ENCODE results near the gene PCNA.
"Not testable (repeated sequence)": the region's sequence is repeated elsewhere in the genome, so short reads cannot be mapped to it uniquely, and the experiment has no call there.

Gene PCNA

DNA sequence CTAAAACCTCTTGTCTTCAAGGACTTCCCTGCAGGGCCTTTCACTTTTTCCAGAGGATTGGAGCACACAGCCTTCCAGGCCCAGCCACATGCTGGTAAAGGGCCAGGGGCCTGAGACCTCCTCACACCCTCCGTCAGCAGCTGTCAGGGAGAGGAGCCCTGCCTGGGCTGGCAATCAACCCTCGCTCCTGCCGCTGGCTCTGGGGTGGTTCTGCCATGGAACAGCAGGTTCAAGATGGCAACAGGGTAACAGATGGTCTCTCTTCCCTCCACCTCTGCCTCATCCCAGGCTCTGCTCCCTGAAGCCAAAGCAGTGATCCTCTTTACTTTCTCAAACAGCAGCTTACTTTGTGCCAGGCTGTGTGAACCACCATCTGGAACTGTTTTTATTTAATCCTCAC, 23.8 kb downstream of the PCNA start:
- no peak for DNase-seq

DNA sequence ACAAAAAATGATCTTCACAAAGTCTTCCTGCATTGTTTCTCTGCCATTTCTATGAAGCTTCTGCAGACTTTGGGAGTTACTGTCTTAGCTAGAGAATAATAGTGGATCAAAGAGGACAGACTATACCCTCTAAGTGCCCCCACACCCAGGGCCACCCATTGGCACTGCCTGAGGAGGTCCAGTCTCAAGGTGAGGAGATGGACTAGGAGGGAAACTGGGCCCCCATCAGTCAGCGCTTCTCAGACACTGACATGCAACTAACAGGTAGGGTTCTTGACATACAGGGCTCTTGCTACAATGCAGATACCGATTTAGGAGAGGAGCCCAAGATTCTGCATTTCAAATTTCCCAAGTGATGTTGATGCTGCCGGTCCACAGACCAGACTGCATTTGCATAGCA, 24.3 kb downstream of the PCNA start:
- no peak for DNase-seq

DNA sequence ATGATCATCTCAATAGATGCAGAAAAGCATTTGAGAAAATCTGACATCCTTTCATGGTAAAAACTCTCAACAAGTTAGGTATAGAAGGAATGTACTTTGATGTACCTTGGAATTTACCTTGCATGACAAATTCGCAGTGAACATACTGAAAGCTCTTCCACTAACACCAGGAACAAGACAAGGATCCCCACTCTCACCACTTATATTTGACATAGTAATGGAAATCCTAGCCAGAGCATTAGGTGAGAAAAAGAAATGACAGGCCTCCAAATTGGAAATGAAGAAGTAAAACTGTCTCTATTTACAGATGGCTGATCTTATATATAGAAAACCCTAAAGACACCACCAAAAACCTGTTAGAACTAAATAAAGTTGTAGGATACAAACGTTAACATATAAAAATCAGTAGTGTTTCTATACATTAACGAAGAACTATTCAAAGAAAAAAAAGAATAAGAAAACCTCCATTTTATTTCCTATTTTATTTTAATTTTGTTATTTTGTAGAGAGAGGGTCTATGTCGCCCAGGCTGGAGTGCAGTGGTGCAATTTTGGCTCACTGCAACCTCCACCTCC, 26.9 kb downstream of the PCNA start:
- DNase-seq, result no peak

DNA sequence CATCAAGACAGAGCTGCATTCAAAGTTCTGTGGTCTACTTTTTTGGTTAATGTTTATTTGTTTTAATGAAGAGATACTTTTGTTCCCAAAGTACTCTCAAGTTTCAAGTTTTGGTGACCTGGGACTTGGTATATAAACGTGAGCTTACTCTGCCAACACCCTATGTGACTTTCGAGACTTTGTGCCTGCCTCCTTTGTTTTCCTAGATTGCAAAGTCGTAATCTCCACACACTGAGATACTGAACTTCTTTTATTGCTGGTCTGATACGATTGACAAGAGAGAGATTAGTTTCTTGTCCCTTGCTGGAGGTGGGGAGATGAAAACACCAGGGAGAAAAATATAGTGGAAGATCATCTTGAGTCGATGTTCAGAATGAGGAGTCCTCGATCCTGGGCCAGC, 27.9 kb downstream of the PCNA start:
- no peak for DNase-seq

DNA sequence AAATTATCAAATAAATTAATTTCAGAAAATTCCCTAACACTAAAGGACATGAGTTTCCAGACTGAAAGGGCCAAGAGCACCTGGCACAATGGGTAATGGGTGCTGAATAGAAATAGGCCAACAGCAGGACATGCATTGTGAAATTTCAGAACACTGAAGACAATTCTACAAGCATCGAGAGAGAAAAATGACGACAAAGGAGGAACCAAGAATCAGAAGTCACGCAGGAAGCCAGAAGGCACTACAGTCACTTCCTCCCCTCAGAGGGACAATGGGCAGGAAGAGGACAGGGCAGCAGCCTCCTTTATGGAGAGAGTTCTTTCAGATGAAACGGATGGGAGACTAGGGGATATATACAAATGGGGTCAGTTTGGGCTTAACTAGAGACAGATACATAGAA, 29.6 kb downstream of the PCNA start:
- DNase-seq, result peak; percentile 39

DNA sequence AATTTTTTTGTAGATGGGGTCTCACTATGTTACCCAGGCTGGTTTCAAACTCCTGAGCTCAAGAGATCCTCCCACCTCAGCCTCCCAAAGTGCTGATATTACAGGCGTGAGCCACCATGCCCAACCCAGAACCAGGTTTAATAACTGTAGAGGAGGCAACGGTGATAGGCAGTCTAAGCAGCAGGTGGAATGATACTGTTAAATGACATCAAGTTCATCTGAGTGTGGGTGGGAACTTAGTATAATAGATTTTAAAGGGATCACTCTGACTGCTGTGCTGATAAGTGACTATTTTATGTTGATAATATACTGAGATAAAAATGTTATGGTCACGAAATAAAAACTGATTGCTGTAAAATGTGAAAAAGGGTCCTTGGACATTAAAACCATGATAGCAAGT, 31.1 kb downstream of the PCNA start:
- no peak for DNase-seq

DNA sequence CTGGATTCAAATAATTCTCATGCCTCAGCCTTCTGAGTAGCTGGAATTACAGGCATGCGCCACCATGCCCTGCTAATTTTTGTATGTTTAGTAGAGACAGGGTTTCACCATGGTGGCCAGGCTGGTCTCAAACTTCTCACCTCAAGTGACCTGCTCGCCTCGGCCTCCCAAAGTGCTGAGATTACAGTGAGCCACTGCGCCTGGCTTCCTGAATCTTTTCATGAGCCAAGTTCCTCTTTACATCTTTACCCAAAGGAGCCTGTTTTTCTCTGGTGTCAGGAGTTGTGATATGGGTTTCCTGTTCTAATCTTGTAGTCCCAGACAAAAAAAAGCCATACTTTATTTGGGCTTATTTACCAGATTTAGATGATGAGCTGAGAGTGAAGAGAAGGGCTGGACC, 34.4 kb downstream of the PCNA start:
- DNase-seq, result no peak

DNA sequence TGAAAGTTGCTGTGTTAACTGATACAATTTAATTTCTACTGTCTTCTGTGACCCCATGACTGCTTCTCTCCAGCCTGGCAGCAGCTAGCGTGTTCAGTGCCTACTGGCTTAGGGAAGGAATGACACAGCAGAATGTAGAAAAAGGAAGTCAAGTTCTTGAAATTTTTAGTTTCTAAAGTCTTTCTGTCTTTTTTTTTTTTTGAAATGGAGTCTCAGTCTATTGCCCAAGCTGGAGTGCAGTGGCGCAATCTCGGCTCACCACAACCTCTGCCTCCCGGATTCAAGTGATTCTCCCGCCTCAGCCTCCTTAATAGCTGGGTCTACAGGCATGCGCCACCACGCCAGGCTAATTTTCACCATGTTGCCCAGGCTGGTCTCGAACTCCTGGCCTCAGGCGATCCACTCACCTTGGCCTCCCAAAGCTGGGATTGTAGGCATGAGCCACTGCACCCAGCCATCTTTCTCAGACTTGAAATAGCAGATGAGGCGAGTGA, 39.3 kb downstream of the PCNA start:
- DNase-seq, result peak; percentile 14

DNA sequence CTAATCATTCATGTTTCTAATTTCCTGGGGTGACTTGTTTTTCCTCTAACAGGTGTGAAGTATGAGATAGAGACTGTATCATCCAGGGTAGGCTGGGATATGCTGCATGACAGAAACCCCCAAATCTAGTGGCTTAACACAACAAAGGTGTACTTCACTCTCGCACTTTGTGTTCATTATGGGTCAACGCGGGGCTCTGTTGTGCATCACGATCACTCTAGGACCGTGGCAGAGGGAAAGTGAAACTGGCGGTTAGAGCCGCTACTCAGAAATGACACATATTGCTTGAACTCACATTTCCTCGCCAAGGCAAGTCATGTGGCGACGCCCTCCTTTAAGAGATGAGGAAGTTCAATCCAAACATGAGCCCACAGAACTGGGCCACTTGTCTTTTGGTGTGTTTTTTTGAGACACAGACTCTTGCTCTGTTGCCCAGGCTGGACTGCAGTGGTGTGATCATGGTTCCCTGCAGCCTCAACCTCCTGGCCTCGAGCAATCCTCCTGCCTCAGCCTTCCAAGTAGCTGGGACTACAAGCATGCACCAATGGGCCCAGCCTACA, 41.3 kb downstream of the PCNA start:
- DNase-seq, result peak; percentile 80

DNA sequence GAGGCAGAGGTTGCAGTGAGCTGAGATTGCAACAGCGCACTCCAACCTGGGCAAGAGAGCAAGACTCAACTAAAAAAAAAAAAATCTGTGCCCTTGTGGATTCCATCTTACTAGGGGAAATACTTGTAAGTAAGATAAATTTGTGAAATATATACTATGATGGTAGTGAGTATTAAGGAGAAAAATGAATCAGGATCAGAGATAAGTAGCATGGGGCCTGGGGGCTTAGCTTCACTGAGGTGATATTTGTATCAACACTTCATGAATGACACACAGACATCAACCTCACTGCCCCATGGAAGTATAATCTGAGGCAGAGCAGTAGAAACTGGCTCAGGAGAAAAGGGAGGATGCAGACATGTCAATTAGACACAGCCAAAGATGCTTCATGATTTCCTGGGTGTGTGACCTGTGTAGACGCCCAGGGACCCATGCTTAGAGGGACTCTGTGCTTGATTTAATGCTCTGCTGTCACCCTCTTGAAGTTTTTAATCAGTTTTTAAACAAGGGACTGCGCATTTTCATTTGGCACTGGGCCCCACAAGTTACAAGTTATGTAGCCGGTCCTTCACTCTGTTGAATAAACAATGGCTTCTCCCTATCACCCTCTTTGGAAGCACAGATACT, 41.9 kb downstream of the PCNA start:
- peak; percentile 20 for DNase-seq

DNA sequence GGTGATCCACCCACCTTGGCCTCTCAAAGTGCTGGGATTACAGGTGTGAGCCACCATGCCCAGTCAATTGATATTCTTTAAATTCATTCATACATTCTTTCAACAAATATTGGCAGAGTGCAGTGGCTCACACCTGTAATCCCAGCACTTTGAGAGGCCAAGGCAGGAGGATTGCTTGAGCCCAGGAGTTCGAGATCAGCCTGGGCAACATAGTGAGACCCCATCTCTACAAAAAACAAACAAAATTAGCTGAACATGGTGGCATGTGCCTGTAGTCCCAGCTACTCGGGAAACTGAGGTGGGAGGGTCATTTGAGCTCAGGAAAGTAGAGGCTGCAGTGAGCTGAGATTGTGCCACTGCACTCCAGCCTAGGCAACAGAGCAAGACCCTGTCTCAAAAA, 42.8 kb downstream of the PCNA start:
- not testable (repeated sequence) for DNase-seq

DNA sequence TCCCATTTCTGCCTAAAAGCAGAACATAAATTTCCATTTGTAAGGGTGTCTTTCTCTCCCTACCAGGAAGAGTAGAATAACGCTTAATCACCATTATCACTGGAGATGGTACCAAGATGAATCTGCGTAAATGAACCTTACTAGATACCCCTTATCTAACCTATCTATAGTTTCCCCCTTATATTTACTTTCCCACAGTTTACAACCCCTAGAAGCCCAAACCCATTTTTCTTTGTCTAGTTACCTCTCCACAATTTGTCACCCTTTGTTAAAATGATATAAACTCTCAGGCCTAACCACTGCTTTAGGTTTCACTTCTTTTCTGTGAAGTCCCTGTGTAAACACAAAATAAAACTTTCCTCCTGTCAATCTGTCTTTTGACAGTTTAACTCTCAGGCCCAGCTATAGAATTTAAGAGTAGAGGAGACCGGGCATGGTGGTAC, 45.5 kb downstream of the PCNA start:
- no peak for DNase-seq

DNA sequence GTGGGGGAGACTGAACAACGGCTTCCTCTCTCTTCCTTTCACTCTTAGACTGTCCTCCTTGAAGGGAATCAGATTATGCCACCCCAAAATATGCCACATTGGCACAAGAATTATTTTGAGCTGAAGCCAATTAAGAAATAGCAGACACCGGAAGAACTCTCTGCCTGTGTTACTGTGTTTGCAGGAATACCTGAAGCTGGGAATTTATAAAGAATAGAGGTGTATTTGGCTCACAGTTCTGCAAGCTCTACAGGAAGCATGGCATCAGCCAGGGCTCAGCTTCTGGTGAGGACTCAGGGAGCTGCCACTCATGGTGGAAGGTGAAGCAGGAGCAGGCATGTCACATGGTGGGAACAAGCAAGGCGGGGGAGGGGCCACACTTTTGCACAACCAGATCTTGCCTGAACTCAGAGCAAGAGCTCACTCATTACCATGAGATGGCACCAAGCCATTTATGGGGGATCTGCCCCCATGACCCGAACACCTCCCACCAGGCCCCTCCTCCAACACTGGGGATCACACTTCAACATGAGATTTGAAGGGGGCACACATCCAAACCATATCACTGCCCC, 46.0 kb downstream of the PCNA start:
- no peak for DNase-seq

DNA sequence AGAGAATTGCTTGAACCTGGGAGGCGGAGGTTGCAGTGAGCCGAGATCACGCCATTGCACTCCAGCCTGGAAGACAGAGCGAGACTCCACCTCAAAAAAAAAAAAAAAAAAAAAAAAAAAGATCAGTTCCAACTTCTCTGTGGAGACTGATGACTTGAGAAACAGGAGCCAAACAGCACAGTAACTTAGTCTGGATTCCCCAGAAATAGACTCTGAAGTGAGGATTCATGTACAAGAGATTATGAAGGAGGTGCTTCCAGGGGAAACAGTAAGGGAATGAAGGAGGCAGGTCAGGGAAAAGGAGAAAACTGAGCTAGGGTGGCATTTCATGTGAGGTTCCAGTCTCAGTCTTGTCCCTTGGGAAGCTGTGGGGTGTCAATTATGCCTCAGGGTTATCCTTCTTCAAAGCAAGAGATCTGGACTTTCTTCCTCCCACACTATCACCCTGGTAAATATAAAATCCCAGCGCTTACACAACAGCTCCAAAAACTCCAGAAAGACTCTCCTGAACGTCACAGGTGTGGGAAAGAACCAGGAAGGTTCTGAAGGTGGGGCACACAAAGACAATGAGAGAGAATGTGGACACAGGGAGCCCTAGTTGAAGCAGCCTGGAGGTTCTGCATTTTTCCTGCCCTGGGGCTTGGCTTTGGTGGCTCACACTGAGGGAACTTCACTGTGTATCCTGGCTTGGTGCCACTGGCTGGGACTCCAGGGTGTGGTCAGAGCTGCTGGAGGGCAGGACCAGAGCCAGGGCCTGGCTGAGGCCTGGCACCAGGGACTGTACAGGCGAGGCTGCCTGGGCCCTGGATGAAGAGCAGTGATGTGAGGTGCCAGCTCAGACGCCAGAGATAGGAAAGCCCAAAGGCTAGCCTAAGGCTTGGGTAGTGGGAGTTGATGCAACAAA, 46.8 kb downstream of the PCNA start:
- DNase-seq, result no peak

DNA sequence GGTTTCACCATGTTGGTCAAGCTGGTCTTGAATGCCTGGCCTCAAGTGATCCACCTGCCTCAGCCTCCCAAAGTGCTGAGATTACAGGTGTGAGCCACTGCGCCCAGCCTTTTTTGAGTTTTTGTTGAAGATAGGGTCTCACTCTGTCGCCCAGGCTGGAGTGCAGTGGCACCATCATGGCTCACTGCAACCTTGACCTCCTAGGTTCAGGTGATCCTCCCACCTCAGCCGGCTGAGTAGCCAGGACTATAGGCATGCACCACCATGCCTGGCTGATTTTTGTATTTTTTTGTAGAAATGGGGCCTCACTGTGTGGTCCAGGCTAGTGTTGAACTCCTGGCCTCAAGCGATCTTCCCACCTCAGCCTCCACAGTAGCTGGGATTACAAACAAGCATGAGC, 47.8 kb downstream of the PCNA start:
- DNase-seq, result not testable (repeated sequence)

DNA sequence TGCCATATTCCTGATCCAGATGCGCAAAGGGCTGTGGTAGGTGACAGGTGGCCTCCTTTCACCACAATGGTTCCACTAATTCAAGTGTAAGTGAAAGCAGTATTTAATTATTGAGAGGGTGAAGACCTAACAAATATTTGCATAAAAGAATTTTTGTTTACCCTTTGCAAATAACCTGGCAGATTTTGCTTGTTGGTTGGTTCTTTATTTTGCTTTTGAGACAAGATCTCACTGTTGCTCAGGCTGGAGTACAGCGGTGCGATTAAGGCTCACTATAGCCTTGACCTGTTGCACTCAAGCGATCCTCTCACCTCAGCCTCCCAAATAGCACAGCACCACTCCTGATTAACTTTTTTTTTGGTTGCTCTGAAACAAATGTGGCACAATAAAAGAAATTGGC, 49.2 kb downstream of the PCNA start:
- DNase-seq, result no peak

DNA sequence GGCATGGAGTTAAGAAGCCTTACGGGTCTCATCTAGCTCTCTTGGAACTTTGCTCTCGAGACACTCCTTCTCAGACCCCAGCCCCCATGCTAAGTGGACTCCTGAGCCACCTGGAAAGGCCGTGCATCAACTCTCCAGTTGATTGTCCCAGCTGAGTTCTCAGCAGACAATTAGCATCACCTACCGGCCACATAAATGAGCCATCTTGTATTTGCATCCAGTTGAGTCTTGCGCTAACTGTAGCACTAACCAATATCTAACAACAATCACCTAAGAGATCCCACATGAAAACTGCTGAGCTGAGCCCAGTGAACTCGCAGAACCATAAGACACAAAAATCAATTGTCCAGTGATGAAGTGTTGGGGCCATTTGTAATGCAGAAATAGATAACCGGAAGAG, 49.7 kb downstream of the PCNA start:
- no peak for DNase-seq

DNA sequence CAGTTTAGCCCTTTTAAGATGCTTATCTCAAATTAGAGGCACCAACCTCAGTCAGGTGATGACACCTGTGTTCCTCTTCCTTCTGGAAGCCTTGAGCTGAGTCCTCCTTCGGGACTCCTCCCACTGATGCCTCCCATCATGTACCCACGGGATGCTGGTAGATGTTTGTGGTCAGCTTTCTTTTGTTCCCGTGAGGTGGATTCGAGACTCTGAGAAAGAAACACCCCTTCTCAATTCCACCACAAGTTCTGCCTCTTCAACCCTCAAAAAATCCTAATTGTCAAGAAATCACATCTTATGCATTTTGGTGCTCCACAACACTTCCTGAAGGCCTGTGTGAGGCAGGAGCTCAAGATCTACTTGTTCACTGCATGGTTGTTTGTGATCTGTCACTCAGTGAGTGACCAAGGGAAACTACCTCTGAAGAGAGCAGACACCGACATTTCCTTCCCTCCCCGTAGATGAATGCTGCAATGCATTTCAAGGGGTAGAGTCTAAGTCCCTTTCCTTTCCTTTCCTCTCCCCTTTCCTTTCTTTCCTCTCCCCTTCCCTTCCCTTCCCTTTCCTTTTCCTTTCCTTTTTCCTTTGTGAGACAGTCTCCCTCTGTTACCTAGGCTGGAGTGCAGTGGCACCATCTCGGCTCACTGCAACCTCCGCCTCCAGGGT, 50.5 kb downstream of the PCNA start:
- DNase-seq, result no peak

DNA sequence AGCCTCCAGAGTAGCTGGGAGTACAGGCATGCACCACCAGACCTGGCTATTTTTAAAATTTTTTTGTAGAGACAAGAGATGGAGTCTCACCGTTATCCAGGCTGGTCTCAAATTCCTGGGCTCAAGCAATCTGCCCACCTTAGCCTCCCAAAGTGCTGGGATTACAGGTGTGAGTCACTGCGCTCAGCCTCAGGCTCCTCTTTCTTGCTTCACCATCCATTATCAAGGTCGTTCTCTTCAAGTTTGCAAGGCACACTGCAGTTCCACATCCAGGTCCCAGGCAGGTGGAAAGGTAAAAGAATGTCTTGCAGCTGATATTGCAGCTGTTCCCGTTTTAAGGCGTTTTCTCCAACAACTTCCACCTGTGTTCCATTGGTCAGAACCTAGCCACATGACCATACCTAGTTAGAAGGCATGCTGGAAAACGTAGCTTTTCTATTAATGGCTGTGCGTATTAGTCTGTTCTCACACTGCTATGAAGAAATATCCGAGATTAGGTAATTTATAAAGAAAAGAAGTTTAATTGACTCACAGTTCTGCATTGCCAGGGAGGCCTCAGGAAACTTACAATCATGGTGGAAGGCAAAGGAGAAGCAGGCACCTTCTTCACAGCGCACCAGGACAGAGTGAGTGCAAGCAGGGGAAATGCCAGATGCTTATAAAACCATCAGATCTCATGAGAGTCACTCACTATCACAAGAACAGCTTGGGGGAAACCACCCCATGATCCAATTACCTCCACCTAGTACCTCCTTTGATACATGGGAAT, 51.7 kb downstream of the PCNA start:
- DNase-seq, result no peak

DNA sequence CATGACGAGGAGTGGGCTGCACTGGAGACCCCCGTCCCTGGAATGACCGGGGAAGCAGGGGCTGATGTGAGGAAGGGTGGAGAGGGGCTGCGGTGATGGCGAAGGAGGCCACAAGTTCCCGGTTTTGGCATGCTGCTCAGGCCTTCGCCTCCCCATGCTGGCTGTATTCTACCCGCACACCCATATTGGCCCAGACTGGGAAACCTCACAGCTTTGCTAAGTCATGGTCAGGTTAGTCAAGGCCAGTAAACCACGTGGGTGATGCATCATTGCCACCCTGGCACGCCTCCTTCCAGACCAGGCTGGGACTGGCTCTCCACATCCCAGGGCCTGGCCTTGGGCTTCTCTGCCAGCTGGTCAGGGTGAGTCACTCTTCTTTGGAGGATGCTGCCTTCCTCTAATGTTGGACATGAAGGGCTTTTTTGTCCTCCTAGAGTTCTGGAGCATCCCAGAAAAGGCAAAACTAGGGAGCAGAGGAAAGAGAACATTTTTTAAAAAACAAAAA, 53.8 kb downstream of the PCNA start:
- DNase-seq, result peak; percentile 8

DNA sequence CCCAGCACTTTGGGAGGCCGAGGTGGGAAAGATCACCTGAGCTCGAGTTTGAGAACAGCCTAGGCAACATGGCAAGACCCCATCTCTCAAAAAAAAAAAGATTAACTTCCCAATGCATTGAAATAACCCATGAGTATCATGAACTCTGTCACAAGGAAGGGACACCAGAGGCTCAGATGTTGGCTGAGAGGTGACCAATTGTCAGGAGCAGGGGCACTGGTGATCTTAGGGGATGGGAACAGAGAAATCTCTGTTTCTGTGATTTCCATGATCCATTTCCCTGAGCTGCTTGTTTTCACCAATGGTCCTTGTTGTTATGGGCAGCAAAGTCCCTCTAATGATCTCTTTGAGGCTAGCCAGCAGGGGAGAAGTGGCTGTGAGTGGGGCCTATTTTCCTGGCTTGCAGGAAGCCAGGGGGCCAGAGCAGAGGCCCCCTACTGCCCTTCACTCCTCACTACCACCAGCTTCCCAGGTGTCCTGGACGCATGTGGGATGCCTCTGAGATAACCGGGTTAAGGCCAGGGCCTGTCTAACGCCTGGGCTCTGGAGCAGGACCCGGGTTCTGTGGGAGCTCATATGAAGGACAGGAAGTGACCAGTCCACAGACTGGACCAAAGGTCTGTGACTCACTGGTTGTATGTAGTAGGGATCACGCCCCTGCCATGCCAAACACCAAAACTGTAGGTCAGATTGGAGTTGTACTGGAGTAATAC, 54.4 kb downstream of the PCNA start:
- no peak for DNase-seq

Data from CD4-positive, alpha-beta T cell treated with Interleukin-12 subunit alpha and Interleukin-12 subunit beta, for 1 hour (primary cell).